Testis (tissue), 3 donors: ENCODE results near the gene ADAMTS8. TPM values are rescaled to one million over a fixed set of nuclear protein-coding genes. Genes with fewer than 3 reads are reported as not detected.

Experiments used
- DNase-seq: peaks from one replicate; pipeline ENCODE4 v3.0.0-alpha.2; 2019
- H3K27ac ChIP-seq, 2 donors: fragments of 200-600 bp; sonication (generic); one replicate each; pipeline ENCODE4 v1.5.1; 2019
- H3K27me3 ChIP-seq: fragments of 200-600 bp; sonication (generic); one replicate; pipeline ENCODE4 v1.5.1; 2019
- H3K36me3 ChIP-seq: fragments of 200-600 bp; sonication (generic); one replicate; pipeline ENCODE4 v1.5.1; 2017; ENCODE audit warnings: low read depth; ENCODE audit errors: missing control alignments
- H3K4me1 ChIP-seq: fragments of 200-600 bp; sonication (generic); one replicate; pipeline ENCODE4 v1.5.1; 2019
- H3K4me3 ChIP-seq, 2 donors: fragments of 200-600 bp; sonication (generic); one replicate each; pipeline ENCODE4 v1.5.1; 2017 to 2019
- H3K9me3 ChIP-seq: fragments of 200-600 bp; sonication (generic); one replicate; pipeline ENCODE4 v1.5.1; 2017
- CTCF ChIP-seq, 3 experiments: fragments of 450-650 bp in 2 of 3; fragments of 200-600 bp in 1 of 3; sonication (generic) in 1 of 3; IDR thresholded peaks; one replicate each; pipeline ENCODE4 v1.5.1; 2016 to 2019; ENCODE audit warnings: antibody characterized with exemption in 3 of 3, mild to moderate bottlenecking in 2 of 3, moderate library complexity in 1 of 3
- POLR2A ChIP-seq: fragments of 450-650 bp; IDR thresholded peaks from one replicate; pipeline ENCODE4 v1.6.1; 2017; ENCODE audit warnings: antibody characterized with exemption, mild to moderate bottlenecking, moderate library complexity
- intact Hi-C: fragments of 100-400 bp; cut with DNase I; formaldehyde crosslinking; loops from one replicate; pipeline ENCODE4 v1.15.1; 2023; ENCODE audit warnings: low total_unique reads
- polyA plus RNA-seq: library from polyadenylated mRNA; stranded (reverse); fragments of 350-450 nt; fragmentation: Illumina TruSeq; extraction: RNeasy Lipid Tissue Mini Kit (QIAGEN cat#74804); gene quantifications from one replicate; pipeline ENCODE4 v1.2.3, GENCODE V29; 2014; ENCODE audit warnings: low read depth, low replicate concordance; ENCODE audit not compliant: insufficient read depth
- total RNA-seq, 2 donors: library from RNA; depleted of rRNA; stranded (reverse); fragments of >200 nt; gene quantifications; one replicate each; pipeline ENCODE4 v1.2.3, GENCODE V29; 2016

Gene ADAMTS8
- total and polyA plus RNA-seq, 3 donors from 2014 or later: 0.39 to 1.2 (median 0.56) TPM

GRCh38 chr11:130358398-130358797 lies 70.0 kb downstream of the ADAMTS8 start:
- TF ChIP-seq POLR2A: no peak
- TF ChIP-seq CTCF (IDR thresholded peaks at IDR 0.05): no peak
- Histone ChIP-seq H3K27ac (no peak overlapping the region), H3K27me3 (no peaks in the 10 kb centered on the region), H3K4me3 (no peak overlapping the region), H3K4me1 (no peaks in the 10 kb centered on the region), H3K36me3 (no peaks in the 10 kb centered on the region), H3K9me3 (no peaks in the 10 kb centered on the region)
- intact Hi-C loops: no loop called here
- no peak for DNase-seq

Other genes with a start within 250 kb of the ADAMTS8 start
- gene ZBTB44, start 113.7 kb downstream of the ADAMTS8 start, total RNA-seq: 100 to 1,000 TPM; 125 to 158 TPM
- 103 TPM for gene ZBTB44, start 113.7 kb downstream of the ADAMTS8 start, polyA plus RNA-seq
- gene ADAMTS15, start 20.0 kb upstream of the ADAMTS8 start, total RNA-seq: 1 to 10 TPM; 2.7 to 2.8 TPM
- gene ADAMTS15, start 20.0 kb upstream of the ADAMTS8 start, polyA plus RNA-seq: 5.7 TPM